Heart left ventricle (tissue), 16 donors: ENCODE measurements around the gene IGFBPL1. TPM values are rescaled to one million over a fixed set of nuclear protein-coding genes. Genes with fewer than 3 reads are reported as not detected.

Source experiments
- ATAC-seq, 4 donors: fragments of 200-7000 bp; cut with Tn5 transposase; one replicate each; pipeline ENCODE4 v1.9.1; 2020 to 2022; ENCODE audit warnings: moderate library complexity in 4 of 4, mild to moderate bottlenecking in 3 of 4, moderate number of reproducible peaks in 1 of 4
- DNase-seq, 5 donors: peaks; one replicate each; pipeline ENCODE4 v3.0.0-alpha.2; 2020
- H3K27ac ChIP-seq, 12 donors: fragments of 200-600 bp; sonication (generic) in 4 of 12; one replicate each; pipeline versions ENCODE4 v1.5.0 to v1.8.0; 2016 to 2022; ENCODE audit warnings: mild to moderate bottlenecking in 2 of 12
- H3K27me3 ChIP-seq, 9 donors: fragments of 200-600 bp; sonication (generic) in 2 of 9; one replicate each; pipeline versions ENCODE4 v1.5.1 to v1.8.0; 2016 to 2022; ENCODE audit warnings: mild to moderate bottlenecking in 3 of 9
- H3K36me3 ChIP-seq, 9 donors: fragments of 200-600 bp; sonication (generic) in 2 of 9; one replicate each; pipeline versions ENCODE4 v1.5.0 to v1.8.0; 2018 to 2022; ENCODE audit warnings: mild to moderate bottlenecking in 2 of 9
- H3K4me1 ChIP-seq, 12 donors: fragments of 200-600 bp; sonication (generic) in 4 of 12; one replicate each; pipeline versions ENCODE4 v1.5.0 to v1.8.0; 2016 to 2022; ENCODE audit warnings: mild to moderate bottlenecking in 3 of 12
- H3K4me3 ChIP-seq, 12 donors: fragments of 200-600 bp; sonication (generic) in 4 of 12; one replicate each; pipeline versions ENCODE4 v1.5.0 to v1.8.0; 2017 to 2022; ENCODE audit warnings: mild to moderate bottlenecking in 9 of 12, moderate library complexity in 4 of 12
- H3K9me3 ChIP-seq, 12 donors: fragments of 200-600 bp; sonication (generic) in 4 of 12; one replicate each; pipeline versions ENCODE4 v1.5.0 to v1.8.0; 2016 to 2022; ENCODE audit warnings: mild to moderate bottlenecking in 1 of 12
- CTCF ChIP-seq, 12 donors: fragments of 200-600 bp; sonication (generic) in 4 of 12; IDR thresholded peaks; one replicate each; pipeline versions ENCODE4 v1.5.0 to v1.8.0; 2018 to 2022; ENCODE audit warnings: antibody characterized with exemption in 12 of 12, mild to moderate bottlenecking in 5 of 12
- POLR2A ChIP-seq, 2 donors: fragments of 450-650 bp; IDR thresholded peaks; one replicate each; pipeline ENCODE4 v1.6.1; 2017; ENCODE audit warnings: antibody characterized with exemption in 2 of 2, mild to moderate bottlenecking in 2 of 2, moderate library complexity in 2 of 2
- WGBS, 4 donors: extraction: QIAGEN DNeasy Blood & Tissue Kit in 2 of 4; methylation state at CpG; one replicate each; pipeline versions ENCODE4 v1.1.5 to v1.1.7; 2013 to 2018; 5-methylcytosine and 5-hydroxymethylcytosine counted together
- intact Hi-C, 10 donors: fragments of 100-400 bp; cut with DNase I; formaldehyde crosslinking; loops; one replicate each; pipeline versions ENCODE4 v1.11.1 to v1.14.2; 2022
- polyA plus RNA-seq, 2 donors: library from polyadenylated mRNA; stranded (reverse); fragments of 200-250 nt; gene quantifications; one replicate each; pipeline ENCODE4 v1.2.3, GENCODE V29; 2013
- total RNA-seq, 9 donors: library from RNA; depleted of rRNA in 2 of 9; stranded (reverse); fragments of >200 nt in 2 of 9; fragmentation: NEBNext Ultra II Directional in 3 of 9; extraction: Animal tissue kit (Norgen Biotek cat#: 25700) in 3 of 9; gene quantifications; one replicate each; pipeline versions ENCODE4 v1.1.0 to v1.2.4, GENCODE V29; 2016 to 2023
- donor health status: ischemic (EF 13 %, LVEDD 7.1; RV severe dilation, severe dysfunction).
- donor health status: healthy with polysubstance abuse.
- donor health status: DM: no; HTN: yes; CAD: no.
- donor health status: DM: no; HTN: no; CAD: no.
- donor health status: ischemic (EF 25% LVEDD 6.9; RV normal size, moderate dysfunction).
- donor health status: ischemic (EF 25% LVEDD 5.7; RV mildly dilated, moderate dysfunction).
- donor health status: healthy.
- donor health status: DM: yes; HTN: yes; CAD: no.
- donor health status: ischemic (EF 35%, LVEDD 5.7; RV mildly dilated, moderate dysfunction).
- donor health status: nonischemic (EF 11% LVEDD 7.7; RV severe dilation, severe dysfunction).
- donor health status: DM: yes; HTN: yes; CAD: no.
- donor health status: PGD.
- donor health status: ischemic (EF 29% LVEDD 5.4; RV normal size, mild dysfunction).
- donor health status: nonischemic (EF 23%, LVEDD 6.1; RV moderate dilation, normal function).

IGFBPL1 gene
- total and polyA plus RNA-seq, 11 donors, result 0.19 to 0.26 TPM; not detected in 9

- Histone ChIP-seq H3K4me3 (no peak overlapping the region), H3K36me3 (no peaks in the 10 kb centered on the region), H3K9me3 (no peaks in the 10 kb centered on the region), H3K27me3 (no peaks in the 10 kb centered on the region), H3K27ac (no peak overlapping the region), H3K4me1 (peaks cover 0 to 9% (median 0%) of the 10 kb centered on the region in 12 donors)
- 62 to 77% (median 70%) methylated on average over 7 of the region's 7 CpGs for WGBS, 4 donors
- no peak for DNase-seq
- intact Hi-C loops, result loop anchor here in 9 of 10 donors (5.0 to 10.0 kb wide), 10 partner anchors 274 to 616 kb away; partner anchors contain the start of gene SLC25A51 (in 2 of the 9)
- ATAC-seq, result no peak
- TF ChIP-seq POLR2A (IDR thresholded peaks at IDR 0.05) (no peak), CTCF (IDR thresholded peaks at IDR 0.05) (no peak)
These were observed 63.3 kb downstream of the IGFBPL1 start for GRCh38 chr9:38360839-38361472.

- Histone ChIP-seq H3K4me1 (peaks cover 0 to 9% (median 0%) of the 10 kb centered on the region in 12 donors), H3K27ac (no peak overlapping the region), H3K4me3 (no peak overlapping the region), H3K9me3 (no peaks in the 10 kb centered on the region), H3K27me3 (no peaks in the 10 kb centered on the region), H3K36me3 (no peaks in the 10 kb centered on the region)
- TF ChIP-seq CTCF (IDR thresholded peaks at IDR 0.05) (no peak), POLR2A (IDR thresholded peaks at IDR 0.05) (no peak)
- intact Hi-C loops, result loop anchor here in 9 of 10 donors (5.0 to 10.0 kb wide), 11 partner anchors 268 to 615 kb away; partner anchors contain the start of gene SLC25A51 (in 2 of the 9)
- ATAC-seq (no peak), DNase-seq (no peak)
- WGBS, 4 donors, result 67 to 70% (median 69%) methylated on average over 5 of the region's 5 CpGs
These were observed 64.4 kb downstream of the IGFBPL1 start for GRCh38 chr9:38359689-38360385.

GRCh38 chr9:38359297-38359653 lies 65.0 kb downstream of the IGFBPL1 start:
- Histone ChIP-seq H3K9me3 (no peaks in the 10 kb centered on the region), H3K4me3 (no peak overlapping the region), H3K36me3 (no peaks in the 10 kb centered on the region), H3K4me1 (peaks cover 0 to 9% (median 0%) of the 10 kb centered on the region in 12 donors), H3K27ac (no peak overlapping the region), H3K27me3 (no peaks in the 10 kb centered on the region)
- no peak for TF ChIP-seq POLR2A (IDR thresholded peaks at IDR 0.05)
- no peak for TF ChIP-seq CTCF (IDR thresholded peaks at IDR 0.05)
- WGBS, 4 donors, result 71 to 87% (median 81%) methylated on average over 6 of the region's 6 CpGs
- intact Hi-C loops, result loop anchor here in 2 of 10 donors (5.0 kb wide), 2 partner anchors 267 to 612 kb away; no protein-coding TSS in a partner anchor
- ATAC-seq (no peak), DNase-seq (no peak)
